T-helper 9 cell (primary cell): ENCODE results near the gene CDYL.
"Not testable (repeated sequence)": the region's sequence is repeated elsewhere in the genome, so short reads cannot be mapped to it uniquely, and the experiment has no call there.

ENCODE experiments used
- DNase-seq: peaks from one replicate; pipeline ENCODE4 v3.0.0-alpha.2; 2020

Gene CDYL

DNA sequence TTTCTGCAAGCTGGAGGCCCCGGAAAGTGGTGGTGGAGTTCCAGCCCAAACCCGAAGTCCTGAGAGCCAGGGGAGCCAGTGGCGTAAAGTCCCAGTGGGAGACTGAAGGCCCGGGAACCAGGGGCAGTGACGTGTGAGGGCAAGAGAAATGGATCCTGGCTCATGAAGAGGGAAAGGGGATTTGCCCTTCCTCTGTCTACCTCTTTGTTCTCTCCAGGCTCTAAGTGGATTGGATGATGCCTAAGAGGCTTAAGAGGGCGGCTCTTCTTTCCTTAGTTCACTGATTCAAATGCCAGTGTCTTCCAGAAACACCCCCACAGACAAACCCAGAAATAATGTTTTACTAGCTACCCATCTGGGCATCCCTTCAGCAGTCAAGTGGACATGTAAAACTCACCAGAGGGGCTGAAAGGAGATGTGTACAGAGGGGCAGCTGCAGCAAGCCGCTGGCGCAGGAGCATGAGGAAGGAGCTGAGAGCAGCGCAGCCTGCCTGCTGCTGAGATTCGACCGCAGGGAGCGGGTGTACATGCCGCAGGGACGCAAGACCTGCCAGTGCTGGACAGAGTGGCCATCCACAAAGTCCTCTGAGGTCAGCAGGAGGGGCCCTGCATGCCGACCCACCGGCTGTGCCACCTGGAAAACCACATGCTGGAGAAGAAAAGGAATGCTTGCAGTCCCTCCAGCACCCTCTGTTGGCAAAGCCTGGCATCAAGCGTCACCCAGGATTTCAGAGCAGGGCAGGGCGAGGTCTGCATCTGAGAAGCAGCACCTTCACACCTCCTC lies 29.5 kb downstream of the CDYL start:
- DNase-seq: no peak

DNA sequence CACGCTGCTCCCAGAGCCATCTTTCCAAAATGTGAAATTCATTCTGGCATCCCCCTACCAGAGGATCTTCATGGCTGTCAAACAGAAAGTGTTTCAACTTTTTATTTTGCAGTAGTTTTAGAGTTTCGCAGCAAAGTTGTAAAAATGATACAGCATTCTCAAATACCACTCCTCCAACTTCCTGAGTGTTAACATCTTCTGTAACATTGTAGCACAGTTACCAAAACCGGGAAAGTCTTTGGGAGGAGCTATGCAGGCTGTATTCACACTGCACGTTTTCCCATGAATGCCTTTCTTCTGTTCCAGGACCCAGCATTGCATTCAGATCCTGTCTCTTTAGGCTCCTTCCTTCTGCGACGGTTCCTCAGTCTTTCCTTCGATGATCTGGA lies 30.1 kb downstream of the CDYL start:
- no peak for DNase-seq

DNA sequence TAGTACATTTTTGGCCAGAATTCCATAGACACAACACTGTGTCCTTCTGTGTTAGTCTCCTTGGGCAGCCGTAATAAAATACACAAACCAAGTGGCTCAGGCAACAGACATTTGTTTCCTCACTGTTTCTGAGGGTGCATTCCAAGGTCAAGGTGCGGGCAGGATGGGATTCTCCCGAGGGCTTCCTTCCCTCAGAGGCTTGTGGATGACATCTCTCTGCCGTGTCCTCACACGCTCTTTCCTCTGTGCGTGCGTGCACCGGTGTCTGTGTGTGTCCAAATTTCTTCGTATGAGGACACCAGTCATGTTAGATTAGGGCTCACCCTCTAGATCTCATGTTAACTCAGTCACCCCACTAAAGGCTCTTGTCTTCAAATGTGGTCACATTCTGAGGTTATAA lies 30.6 kb downstream of the CDYL start:
- DNase-seq: no peak

DNA sequence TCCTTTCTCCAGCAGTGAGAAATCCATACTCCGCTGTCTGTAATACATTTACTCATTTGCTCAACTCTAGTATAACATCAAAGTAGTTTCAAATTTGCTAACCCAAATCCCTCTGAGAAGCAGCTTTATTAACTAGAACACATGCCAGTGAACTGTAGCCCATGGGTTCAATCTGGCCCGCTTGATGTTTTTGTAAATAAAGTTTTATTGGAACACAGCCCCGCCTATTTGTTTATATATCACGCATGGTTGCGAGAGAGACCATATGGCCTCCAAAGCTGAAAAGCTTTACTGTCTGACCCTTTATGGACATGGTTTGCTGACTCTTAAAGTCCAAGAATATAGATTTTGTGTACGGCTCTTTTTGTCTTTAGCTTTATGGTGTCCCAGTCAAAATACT lies 32.2 kb downstream of the CDYL start:
- no peak for DNase-seq

DNA sequence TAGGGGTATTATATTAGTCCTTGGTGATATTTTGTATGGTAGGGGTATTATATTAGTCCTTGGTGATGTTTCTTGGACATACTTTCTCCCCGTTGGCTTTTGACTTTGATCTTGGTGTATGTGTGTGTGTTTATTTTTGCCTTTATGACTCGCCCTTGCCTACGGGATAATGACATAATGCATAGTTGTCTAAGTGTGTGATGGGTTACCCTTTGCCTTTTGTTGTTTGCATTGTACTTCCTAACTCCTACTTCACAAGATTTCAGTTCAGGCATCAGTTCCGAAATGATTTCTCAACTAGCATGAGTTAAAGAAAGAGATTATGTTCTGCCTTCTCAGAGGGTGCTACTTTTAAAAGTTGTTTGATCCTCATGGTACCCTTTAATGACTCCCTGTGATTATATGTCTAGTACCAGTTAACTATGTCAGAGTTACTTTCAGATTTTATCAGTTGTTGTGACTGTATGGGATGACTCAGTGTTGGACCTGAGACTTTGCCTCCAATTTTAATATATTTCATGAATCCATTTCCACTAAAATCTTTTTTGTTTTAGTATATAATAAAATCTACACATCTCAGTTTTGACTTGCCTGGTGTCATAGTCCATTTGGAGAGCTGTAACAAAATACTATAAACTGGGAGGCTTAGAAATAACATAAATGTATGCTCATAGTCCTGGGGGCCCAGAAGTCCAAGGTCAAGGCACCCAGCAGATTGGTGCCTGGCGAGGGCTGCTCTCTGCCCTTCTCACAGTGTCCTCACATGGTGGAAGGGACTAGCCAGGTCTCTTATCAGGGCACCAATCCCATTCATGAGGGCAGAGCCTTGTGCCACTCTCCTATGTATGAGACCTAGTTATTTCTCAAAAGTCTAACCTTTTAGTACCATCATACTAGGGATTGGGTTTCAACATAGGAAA lies 34.1 kb downstream of the CDYL start:
- no peak for DNase-seq

DNA sequence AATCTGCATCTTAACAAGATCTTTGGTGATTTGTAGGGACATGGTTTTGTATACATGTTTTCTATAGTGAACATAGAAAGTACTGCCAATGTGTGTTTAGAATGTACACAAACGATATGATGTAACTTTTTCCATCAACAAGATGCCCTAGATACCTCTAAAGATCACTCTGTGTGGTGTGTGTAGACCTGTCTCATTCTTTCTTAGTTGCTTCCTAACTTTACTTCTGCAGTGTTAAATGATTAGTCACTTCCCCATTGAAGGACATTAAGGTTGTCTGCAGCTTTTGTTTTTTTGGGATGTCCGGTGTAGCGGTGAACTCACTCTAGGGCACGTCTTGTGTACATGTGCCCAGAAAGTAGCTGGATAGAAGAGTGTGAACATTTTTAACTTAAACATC lies 35.9 kb downstream of the CDYL start:
- DNase-seq: no peak

DNA sequence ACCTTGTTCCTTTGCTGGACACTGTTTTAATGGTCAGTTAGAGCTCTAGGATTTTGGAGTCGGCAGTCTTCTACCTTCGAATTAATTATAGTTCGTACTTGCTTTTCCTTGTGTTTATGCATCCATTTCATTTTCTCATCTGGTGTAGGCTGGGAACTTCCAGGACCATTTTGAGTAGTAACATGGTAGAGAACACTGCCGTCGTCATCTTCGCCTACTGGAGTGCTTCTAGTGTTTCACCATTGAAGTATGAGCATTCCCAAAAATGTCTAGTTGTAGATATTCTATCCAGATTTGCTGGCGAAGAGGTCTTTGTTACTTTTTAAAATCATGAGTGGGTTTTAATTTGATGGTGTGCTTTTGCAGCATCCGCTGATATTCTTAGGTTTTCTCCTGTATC lies 36.9 kb downstream of the CDYL start:
- DNase-seq: no peak

DNA sequence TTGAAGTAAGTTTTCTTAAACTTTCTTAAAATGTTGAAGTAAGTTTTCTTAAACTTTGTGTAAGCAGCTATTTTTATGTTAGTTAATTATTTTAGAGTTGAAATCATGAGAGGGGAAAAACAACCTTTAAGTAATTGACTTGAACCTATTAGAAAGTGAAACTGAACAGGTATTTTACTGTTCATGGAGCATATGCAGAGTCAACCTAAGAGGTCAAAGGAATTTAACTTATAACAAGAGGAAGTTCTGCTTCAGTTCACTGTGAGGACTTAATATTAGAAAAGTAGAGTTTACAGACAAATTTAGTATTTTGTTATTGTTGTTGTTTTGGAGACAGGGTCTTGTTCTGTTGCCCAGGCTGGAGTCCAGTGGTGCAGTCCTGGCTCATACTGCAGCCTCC lies 38.0 kb downstream of the CDYL start:
- DNase-seq: no peak

DNA sequence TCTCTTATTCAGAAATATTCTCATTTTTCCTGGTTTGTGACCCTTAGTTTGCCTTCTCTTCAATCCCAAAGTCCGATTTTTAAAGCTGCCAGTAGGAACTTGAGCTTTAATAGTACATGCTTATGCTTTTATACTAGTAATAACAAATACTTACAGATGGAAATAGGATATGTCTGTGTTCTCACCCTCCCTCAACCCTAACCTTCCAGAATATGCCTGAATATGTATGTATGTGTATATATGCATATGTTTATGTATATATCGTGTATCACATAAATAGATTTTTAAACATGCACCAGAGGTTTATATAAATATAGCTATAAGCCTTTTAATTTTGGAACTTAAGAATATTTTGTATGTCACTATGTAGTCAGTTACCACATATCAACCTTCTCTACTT lies 38.8 kb downstream of the CDYL start:
- DNase-seq: no peak

DNA sequence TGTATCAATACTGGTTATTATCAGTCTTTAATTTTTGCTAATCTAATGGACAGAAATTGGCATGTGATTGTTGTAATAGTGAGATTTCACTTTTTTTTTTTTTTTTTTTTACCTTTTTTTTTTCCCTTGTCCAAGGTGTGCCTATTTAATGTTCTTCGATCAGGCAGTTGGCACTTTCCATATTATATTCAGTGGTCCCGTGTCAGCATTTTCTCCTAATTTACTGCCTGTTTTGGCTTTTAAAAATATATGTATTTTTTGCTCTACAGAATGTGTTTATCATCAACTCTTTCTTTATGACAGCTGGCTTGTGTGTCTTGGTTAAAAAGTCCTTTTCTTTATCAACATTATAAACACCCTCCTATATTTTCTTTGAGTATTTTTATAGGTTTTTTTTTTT lies 39.4 kb downstream of the CDYL start:
- no peak for DNase-seq

DNA sequence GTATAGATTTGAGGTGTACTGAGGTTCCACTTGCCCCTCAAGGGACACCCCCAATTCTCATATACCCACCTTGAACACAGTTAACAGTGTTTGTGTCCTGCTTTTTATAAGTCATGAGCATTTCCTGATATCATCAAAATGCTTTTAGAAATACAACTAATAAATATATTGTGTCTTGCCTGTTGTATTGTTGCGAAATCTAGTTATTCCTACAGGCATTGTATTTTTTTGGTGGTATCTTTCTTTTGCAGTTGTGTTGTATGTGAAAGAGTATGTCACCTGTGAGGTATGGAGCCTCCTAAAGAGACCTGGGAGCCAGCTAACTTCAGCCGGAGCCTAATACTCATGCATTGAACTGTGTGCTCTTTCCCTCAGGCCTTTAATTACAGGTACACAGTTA lies 40.7 kb downstream of the CDYL start:
- DNase-seq: no peak

DNA sequence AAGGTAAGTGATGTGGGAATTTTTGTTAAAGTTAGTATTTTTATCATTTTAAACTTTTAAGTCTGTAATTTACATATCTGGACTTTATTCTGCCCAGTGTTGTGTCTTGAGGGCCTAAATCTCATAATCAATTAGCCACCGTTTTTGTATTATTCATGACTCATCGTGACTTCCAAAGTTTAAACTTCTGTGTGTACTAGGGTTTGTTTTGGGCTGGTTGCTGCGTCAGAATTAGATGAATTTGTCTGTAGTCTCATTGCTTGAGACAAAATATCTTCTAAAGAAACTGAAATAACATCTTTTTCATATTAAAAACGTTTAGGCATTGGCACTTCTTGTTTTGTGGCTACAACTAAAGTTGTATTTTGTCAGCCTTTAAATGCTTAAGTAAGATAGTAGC lies 41.3 kb downstream of the CDYL start:
- DNase-seq: no peak

DNA sequence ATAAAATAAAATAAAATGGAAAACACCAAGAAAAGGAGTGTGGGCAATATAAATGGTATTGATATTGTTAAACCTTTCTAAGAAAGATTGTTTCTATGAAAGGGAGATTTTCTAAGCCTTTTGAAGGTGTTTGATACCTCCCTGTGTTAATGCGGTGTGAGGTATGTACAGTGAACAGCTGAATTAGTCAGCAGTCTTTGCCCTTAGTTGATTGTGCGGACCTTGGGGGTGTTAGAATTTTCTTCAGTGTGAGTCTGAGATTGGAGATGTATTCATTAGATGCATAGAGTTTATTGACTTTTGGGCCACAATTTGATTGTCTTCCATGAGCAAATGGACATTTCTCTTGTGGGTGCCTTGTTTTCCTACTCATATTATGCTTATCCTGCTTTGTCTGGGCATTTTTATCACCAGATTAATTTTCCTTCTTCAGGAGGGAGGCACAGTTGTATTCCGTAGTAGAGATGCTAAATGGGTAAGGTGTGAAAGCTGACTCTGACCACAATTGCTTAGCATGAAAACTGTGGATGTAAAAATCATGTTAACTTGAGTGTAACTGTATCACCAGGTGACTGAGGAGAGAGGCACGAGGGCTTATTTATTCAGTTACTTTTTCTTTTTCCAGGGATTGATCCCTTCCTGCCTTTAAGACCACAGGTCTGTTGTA lies 42.2 kb downstream of the CDYL start:
- DNase-seq: no peak

DNA sequence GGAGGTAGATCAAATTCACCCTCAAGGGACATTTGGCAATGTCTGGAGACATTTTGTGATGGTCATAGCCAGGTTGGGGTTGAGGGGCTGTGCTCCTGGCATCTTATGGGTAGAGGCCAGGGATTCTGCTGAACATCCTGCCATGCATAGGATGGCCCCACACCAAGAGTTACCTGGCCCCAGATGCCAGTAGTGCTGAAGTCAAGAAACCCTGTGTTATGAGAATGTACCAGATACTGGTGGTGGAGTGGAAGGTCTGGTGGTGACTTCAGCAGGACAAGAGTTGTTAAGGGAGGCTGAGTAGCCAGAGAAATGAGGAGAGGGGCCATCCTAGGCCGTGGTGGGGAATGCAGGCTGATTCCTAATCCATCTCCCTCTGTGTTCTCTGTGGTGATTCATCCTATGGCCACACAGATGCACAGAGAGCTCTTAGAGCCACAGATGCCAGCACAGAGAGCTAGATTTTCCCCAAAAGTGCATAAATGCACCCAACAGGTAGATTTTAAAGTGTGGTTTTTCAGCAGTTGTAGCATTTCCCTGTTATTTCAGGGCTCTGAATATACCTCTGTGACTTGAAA lies 43.6 kb downstream of the CDYL start:
- no peak for DNase-seq

DNA sequence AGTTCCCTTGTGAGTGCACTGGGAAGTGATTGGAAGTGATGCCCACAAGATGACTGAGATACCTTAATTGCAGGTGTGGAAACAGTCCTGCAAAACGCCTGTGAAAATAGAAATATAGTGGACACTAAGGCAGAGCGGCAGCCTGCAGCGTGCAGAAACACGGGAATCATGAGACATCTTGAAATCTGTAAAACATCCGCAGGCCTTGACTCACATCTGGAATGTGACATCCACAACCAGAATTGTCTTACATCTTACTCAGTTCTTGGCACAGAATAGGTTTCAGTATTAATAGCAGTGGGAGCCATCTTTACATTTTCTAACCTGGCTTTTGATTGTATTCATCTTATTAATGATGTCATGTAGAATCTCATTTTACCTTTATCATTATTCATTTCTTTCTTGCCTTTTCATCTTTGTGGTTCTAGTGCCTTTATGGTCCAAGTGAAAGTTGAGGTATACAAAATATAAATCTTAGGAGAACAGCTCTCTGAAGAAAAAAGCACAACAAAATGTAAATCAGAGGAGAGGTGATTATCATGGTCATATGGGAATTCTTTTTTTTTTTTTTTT lies 44.6 kb downstream of the CDYL start:
- no peak for DNase-seq

DNA sequence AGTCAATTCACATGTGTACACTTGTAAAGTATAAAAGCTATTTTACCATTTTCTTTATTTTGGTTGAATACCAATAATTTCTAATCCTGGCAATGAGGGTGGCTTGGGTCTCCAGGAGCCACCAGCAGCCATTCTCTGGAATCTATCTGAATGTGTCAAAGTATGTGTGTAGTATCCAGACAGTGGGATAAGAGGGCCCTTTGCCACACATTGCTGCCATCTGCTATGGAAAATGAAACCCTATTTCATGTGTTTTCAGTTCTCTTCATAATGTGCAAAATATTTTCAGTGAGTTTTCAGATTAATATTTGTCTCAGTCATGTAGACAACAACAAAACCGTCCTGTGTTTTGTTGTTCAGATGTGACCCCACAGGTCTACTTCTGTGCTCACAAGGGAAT lies 46.3 kb downstream of the CDYL start:
- no peak for DNase-seq

DNA sequence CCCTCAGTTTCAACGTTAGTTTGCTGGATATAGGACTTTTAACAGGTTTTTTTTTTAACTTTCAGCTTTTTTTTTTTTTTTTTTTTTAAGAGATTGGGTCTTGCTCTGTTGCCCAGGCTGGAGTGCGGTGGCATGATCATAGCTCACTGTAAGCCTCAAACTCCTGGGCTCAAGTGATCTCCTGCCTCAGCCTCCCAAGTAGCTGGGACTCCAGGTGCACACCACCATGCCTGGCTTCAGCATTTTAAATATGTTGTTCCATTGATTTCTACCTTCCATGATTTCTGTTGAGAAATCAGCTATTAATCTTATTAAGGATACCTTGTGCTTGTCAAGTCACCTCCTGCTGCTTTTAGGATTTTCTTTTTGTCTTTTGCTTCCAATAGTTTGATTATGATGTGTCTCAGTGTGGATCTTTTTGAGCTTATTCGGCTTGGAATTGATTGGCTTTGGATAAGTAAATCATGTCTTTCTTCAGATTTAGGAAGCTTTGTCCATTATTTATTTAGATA lies 52.0 kb downstream of the CDYL start:
- no peak for DNase-seq

DNA sequence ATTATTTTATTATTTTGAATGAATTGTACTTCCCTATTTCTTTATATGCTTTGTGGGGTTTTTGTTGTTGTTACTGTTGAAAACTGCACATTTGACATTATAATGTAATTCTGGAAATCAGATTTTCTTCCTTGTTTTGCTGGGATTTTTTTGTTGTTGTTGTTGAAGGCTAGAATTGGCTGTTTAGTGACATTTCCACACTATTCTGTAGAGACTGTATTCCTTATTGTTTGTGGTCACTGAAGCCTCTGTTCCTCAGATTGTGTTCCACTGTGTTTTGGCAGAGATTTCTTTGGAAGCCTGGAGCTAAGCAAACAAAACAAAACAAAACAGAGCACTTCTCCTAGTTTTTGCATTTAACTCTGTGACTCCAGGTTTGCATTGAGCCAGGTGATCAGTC lies 52.9 kb downstream of the CDYL start:
- DNase-seq: no peak

DNA sequence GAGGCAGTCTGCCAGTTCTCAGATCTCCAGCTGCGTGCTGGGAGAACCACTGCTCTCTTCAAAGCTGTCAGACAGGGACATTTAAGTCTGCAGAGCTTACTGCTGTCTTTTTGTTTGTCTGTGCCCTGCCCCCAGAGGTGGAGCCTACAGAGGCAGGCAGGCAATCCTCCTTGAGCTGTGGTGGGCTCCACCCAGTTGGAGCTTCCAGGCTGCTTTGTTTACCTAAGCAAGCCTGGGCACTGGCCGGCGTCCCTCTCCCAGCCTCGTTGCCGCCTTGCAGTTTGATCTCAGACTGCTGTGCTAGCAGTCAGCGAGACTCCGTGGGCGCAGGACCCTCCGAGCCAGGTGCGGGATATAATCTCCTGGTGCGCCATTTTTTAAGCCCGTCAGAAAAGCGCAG lies 59.3 kb downstream of the CDYL start:
- DNase-seq: not testable (repeated sequence)

DNA sequence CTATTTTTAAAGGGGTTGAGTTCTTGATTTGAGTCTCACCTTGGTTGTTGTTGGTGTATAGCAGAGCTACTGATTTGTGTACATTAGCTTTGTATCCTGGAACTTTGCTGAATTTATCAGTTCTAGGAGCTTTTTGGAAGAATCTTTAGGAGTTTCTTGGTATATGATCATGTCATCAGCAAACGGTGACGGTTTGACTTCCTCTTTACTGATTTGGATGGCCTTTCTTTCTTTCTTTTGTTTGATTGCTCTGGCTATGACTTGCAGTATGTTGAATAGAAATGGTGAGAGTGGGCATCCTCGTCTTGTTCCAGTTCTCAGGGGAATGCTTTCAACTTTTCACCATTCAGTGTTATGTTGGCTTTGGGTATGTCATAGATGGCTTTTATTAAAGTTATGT lies 64.0 kb downstream of the CDYL start:
- DNase-seq: no peak

DNA sequence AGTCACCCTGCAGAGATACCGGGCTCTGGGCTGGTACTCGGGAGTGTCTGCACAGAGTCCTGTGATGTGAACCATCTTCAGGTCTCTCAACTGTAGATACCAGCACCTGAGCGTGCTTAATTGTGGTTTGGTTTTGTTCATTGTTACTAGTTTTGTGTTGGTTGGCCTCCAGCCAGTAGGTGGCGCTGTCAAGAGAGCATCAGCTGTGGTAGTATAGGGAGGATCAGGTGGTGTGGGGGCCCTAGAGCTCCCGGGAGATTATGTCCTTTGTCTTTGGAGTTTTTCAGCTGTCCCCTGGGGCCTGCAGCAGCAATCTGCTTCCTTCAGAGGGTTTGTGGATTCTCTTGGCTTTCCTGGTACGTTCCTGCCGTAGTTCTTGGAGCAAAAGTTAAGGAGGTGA lies 67.9 kb downstream of the CDYL start:
- no peak for DNase-seq

DNA sequence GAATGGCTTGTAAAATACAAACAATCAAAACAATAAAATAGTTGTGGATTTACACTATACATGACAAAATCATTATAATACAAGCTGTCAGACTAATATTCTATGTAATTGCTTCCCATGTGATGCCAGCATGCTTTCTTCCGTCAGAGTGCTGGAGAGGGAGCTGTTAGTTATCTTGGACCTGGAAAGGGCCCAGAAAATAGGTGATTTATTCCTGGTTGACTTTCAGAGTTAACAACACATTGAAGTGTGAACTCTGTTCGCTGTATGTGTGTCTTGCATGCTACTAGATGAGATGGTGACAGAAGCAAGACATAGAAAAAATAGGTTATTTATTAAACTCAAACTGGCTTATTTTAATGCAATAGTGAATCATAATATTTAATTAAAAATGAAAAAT lies 70.2 kb downstream of the CDYL start:
- no peak for DNase-seq
